Measurements from ENCODE around the gene CISH. TPM values are rescaled to one million over a fixed set of nuclear protein-coding genes. Genes with fewer than 3 reads are reported as not detected.

Gene CISH
- total and polyA plus RNA-seq, 5 donors = 8.0 to 27.8 (median 10.2) TPM

- 59% methylated on average over 6 of the region's 6 CpGs for WGBS
- Histone ChIP-seq H3K9me3 (ENCODE audit: control insufficient read depth, low read length) (no peaks in the 10 kb centered on the region), H3K27me3 (ENCODE audit: control insufficient read depth, insufficient read depth) (no peaks in the 10 kb centered on the region), H3K27ac (ENCODE audit: low read length) (peak overlapping the region; percentile 22), H3K4me1 (ENCODE audit: control insufficient read depth, insufficient read depth, low read length) (peaks cover 10% of the 10 kb centered on the region), H3K4me3 (ENCODE audit: low read length) (no peak overlapping the region)
- DNase-seq = peak in 2 of 3 donors; percentile 40 to 49
- intact Hi-C loops (cut with DNase I) = loop anchor here in 2 of 4 donors (10.0 kb wide), 1 partner anchor 772 kb away; the partner anchor contains the start of gene MANF (in 2 of the 2)
- ATAC-seq = no peak
These were observed 1.6 kb upstream of the CISH start for GRCh38 chr3:50612970-50613846.

- H3K4me1 ChIP-seq (ENCODE audit: control insufficient read depth, insufficient read depth, low read length) = peaks cover 10% of the 10 kb centered on the region
- 5% methylated on average over 29 of the region's 29 CpGs for WGBS
- H3K27ac ChIP-seq (ENCODE audit: low read length) = peak overlapping the region; percentile 71
These were observed 784 bp upstream of the CISH start for GRCh38 chr3:50612234-50612882.

GRCh38 chr3:50610992-50611463, 546 bp downstream of the CISH start:
- intact Hi-C loops (cut with DNase I) = loop anchor here in 2 of 4 donors (10.0 kb wide), 1 partner anchor 774 kb away; the partner anchor contains the start of gene MANF (in 2 of the 2)
- no peaks in the 10 kb centered on the region for H3K9me3 ChIP-seq (ENCODE audit: control insufficient read depth, low read length)
- DNase-seq = peak in 1 of 3 donors; percentile 65
- H3K4me1 ChIP-seq (ENCODE audit: control insufficient read depth, insufficient read depth, low read length) = peaks cover 10% of the 10 kb centered on the region
- H3K4me3 ChIP-seq (ENCODE audit: low read length) = peak overlapping the region; percentile 58
- peak in 1 of 2 donors; percentile 0 for ATAC-seq
- peak overlapping the region; percentile 55 for H3K27ac ChIP-seq (ENCODE audit: low read length)
- no peaks in the 10 kb centered on the region for H3K27me3 ChIP-seq (ENCODE audit: control insufficient read depth, insufficient read depth)
- WGBS = 7% methylated on average over 10 of the region's 10 CpGs

More at GRCh38 chr3:50612234-50612882, 784 bp upstream of the CISH start:
- DNase-seq (no peak), ATAC-seq (no peak)
- intact Hi-C loops (cut with DNase I) = loop anchor here in 2 of 4 donors (10.0 kb wide), 1 partner anchor 772 kb away; the partner anchor contains the start of gene MANF (in 2 of the 2)
- no peaks in the 10 kb centered on the region for H3K9me3 ChIP-seq (ENCODE audit: control insufficient read depth, low read length)
- H3K27me3 ChIP-seq (ENCODE audit: control insufficient read depth, insufficient read depth) = no peaks in the 10 kb centered on the region
- H3K4me3 ChIP-seq (ENCODE audit: low read length) = peak overlapping the region; percentile 58

GRCh38 chr3:50610181-50610971, 1.2 kb downstream of the CISH start:
- DNase-seq = peak in 2 of 3 donors; percentile 72 to 75
- peak overlapping the region; percentile 9 for H3K27ac ChIP-seq (ENCODE audit: low read length)
- no peak for ATAC-seq
- no peaks in the 10 kb centered on the region for H3K27me3 ChIP-seq (ENCODE audit: control insufficient read depth, insufficient read depth)
- intact Hi-C loops (cut with DNase I) = loop anchor here in 2 of 4 donors (10.0 kb wide), 1 partner anchor 774 kb away; the partner anchor contains the start of gene MANF (in 2 of the 2)
- H3K4me3 ChIP-seq (ENCODE audit: low read length) = peak overlapping the region; percentile 58
- 68% methylated on average over 6 of the region's 6 CpGs for WGBS
- peaks cover 10% of the 10 kb centered on the region for H3K4me1 ChIP-seq (ENCODE audit: control insufficient read depth, insufficient read depth, low read length)
- no peaks in the 10 kb centered on the region for H3K9me3 ChIP-seq (ENCODE audit: control insufficient read depth, low read length)

GRCh38 chr3:50609763-50610085, 1.9 kb downstream of the CISH start:
- H3K27ac ChIP-seq (ENCODE audit: low read length) = peak overlapping the region; percentile 0
- ATAC-seq (no peak), DNase-seq (peak in 2 of 3 donors; percentile 11 to 54)
- H3K9me3 ChIP-seq (ENCODE audit: control insufficient read depth, low read length) = no peaks in the 10 kb centered on the region
- intact Hi-C loops (cut with DNase I) = loop anchor here in 2 of 4 donors (10.0 kb wide), 1 partner anchor 775 kb away; the partner anchor contains the start of gene MANF (in 2 of the 2)
- peaks cover 14% of the 10 kb centered on the region for H3K4me1 ChIP-seq (ENCODE audit: control insufficient read depth, insufficient read depth, low read length)
- no peaks in the 10 kb centered on the region for H3K27me3 ChIP-seq (ENCODE audit: control insufficient read depth, insufficient read depth)
- WGBS = 90% methylated on average over 3 of the region's 3 CpGs
- no peak overlapping the region for H3K4me3 ChIP-seq (ENCODE audit: low read length)

- Histone ChIP-seq H3K27me3 (ENCODE audit: control insufficient read depth, insufficient read depth) (no peaks in the 10 kb centered on the region), H3K4me3 (ENCODE audit: low read length) (peak overlapping the region; percentile 1), H3K27ac (ENCODE audit: low read length) (peak overlapping the region; percentile 0), H3K4me1 (ENCODE audit: control insufficient read depth, insufficient read depth, low read length) (peaks cover 14% of the 10 kb centered on the region), H3K9me3 (ENCODE audit: control insufficient read depth, low read length) (no peaks in the 10 kb centered on the region)
- intact Hi-C loops (cut with DNase I) = no loop called here
- ATAC-seq (no peak), DNase-seq (peak in 2 of 3 donors; percentile 16 to 18)
- WGBS = 80% methylated on average over 5 of the region's 5 CpGs
These were observed 2.4 kb downstream of the CISH start for GRCh38 chr3:50609071-50609762.

- Histone ChIP-seq H3K27ac (ENCODE audit: low read length) (peak overlapping the region; percentile 13), H3K27me3 (ENCODE audit: control insufficient read depth, insufficient read depth) (no peaks in the 10 kb centered on the region), H3K4me3 (ENCODE audit: low read length) (no peak overlapping the region), H3K4me1 (ENCODE audit: control insufficient read depth, insufficient read depth, low read length) (peaks cover 14% of the 10 kb centered on the region), H3K9me3 (ENCODE audit: control insufficient read depth, low read length) (no peaks in the 10 kb centered on the region)
- 80% methylated on average over 7 of the region's 7 CpGs for WGBS
- ATAC-seq (no peak), DNase-seq (peak in 2 of 3 donors; percentile 36 to 48)
- intact Hi-C loops (cut with DNase I) = no loop called here
These were observed 3.3 kb downstream of the CISH start for GRCh38 chr3:50608278-50608677.

- ATAC-seq = no peak
- Histone ChIP-seq H3K9me3 (ENCODE audit: control insufficient read depth, low read length) (no peaks in the 10 kb centered on the region), H3K4me1 (ENCODE audit: control insufficient read depth, insufficient read depth, low read length) (peaks cover 16% of the 10 kb centered on the region), H3K27ac (ENCODE audit: low read length) (no peak overlapping the region), H3K4me3 (ENCODE audit: low read length) (no peak overlapping the region), H3K27me3 (ENCODE audit: control insufficient read depth, insufficient read depth) (no peaks in the 10 kb centered on the region)
- 78% methylated on average over 29 of the region's 29 CpGs for WGBS
- intact Hi-C loops (cut with DNase I) = no loop called here
- peak in 2 of 3 donors; percentile 53 to 66 for DNase-seq
These were observed 4.1 kb downstream of the CISH start for GRCh38 chr3:50607271-50608091.

- Histone ChIP-seq H3K4me1 (ENCODE audit: control insufficient read depth, insufficient read depth, low read length) (peaks cover 23% of the 10 kb centered on the region), H3K27me3 (ENCODE audit: control insufficient read depth, insufficient read depth) (no peaks in the 10 kb centered on the region), H3K9me3 (ENCODE audit: control insufficient read depth, low read length) (no peaks in the 10 kb centered on the region), H3K4me3 (ENCODE audit: low read length) (no peak overlapping the region), H3K27ac (ENCODE audit: low read length) (peak overlapping the region; percentile 9)
- no peak for ATAC-seq
- intact Hi-C loops (cut with DNase I) = no loop called here
- 55% methylated on average over 6 of the region's 6 CpGs for WGBS
- DNase-seq = peak in 2 of 3 donors; percentile 53 to 58
These were observed 5.0 kb downstream of the CISH start for GRCh38 chr3:50606596-50606995.

Data from right cardiac atrium (tissue), 5 donors.